Measurements from ENCODE around the gene CLDN6.

The CLDN6 gene

GRCh38 chr16:2971134-2971984 lies 46.6 kb downstream of the CLDN6 start:
- DNase-seq (ENCODE audit: low read depth in 3 of 3), result no peak

GRCh38 chr16:2970563-2970962 lies 47.4 kb downstream of the CLDN6 start:
- no peak for DNase-seq (ENCODE audit: low read depth in 3 of 3)

GRCh38 chr16:2969545-2970521 lies 48.1 kb downstream of the CLDN6 start:
- DNase-seq (ENCODE audit: low read depth in 3 of 3), result peak; percentile 70 to 84 (median 74)

- peak; percentile 66 to 81 (median 74) for DNase-seq (ENCODE audit: low read depth in 3 of 3)
These were observed 49.0 kb downstream of the CLDN6 start, which contains the start of gene PAQR4 for GRCh38 chr16:2968738-2969544. TSS of gene PAQR4 (plus strand) at chr16:2969348. CDS start at chr16:2969675, 327 bp downstream.

GRCh38 chr16:2968368-2968737 lies 49.6 kb downstream of the CLDN6 start:
- DNase-seq (ENCODE audit: low read depth in 3 of 3), result no peak

- DNase-seq (ENCODE audit: low read depth in 3 of 3), result no peak
These were observed 50.2 kb downstream of the CLDN6 start for GRCh38 chr16:2967721-2968161.

GRCh38 chr16:2967211-2967631 lies 50.8 kb downstream of the CLDN6 start:
- DNase-seq (ENCODE audit: low read depth in 3 of 3), result no peak

GRCh38 chr16:2966808-2967191 lies 51.2 kb downstream of the CLDN6 start:
- DNase-seq (ENCODE audit: low read depth in 3 of 3), result no peak

GRCh38 chr16:2966043-2966807 lies 51.8 kb downstream of the CLDN6 start:
- DNase-seq (ENCODE audit: low read depth in 3 of 3), result no peak

All from stimulated activated CD4-positive, alpha-beta T cell treated with anti-CD3 and anti-CD28 coated beads, TNF-alpha, amount 100 ng/mL, for 48 hours (primary cell).